WI38 (cell line): ENCODE data around the gene PSME3IP1.

ENCODE experiments used
- H3K4me3 ChIP-seq: 2 replicates; pipeline ENCODE4 v1.5.1; 2011; ENCODE audit warnings: low read depth, mild to moderate bottlenecking, control low read depth, low read length
- TF ChIP-seq, protein P1 (sequence below): IDR thresholded peaks from 2 replicates; pipeline ENCODE4 v1.5.1; 2012; ENCODE audit warnings: low read depth, mild to moderate bottlenecking, control low read depth, low read length

Gene PSME3IP1

DNA sequence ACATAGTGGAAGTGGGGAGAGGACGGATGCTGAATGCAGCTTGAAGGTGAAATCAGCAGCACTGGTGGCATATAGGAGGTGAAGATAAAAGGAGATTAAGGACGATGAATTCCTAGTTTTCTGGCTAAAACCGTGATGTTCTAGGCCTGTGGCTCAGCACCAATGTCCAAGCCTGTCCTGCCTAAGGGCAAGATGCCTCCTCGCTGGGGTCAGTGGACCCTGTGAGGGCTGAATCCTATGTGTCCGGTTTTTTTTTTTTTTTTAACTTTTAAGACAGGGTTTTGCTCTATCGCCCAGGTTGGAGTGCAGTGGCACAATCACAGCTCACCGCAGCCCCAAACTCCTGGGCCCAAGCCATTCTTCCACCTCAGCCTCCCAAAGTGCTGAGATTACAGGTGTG, 80.7 kb downstream of the PSME3IP1 start:
- TF ChIP-seq, protein P1, sequence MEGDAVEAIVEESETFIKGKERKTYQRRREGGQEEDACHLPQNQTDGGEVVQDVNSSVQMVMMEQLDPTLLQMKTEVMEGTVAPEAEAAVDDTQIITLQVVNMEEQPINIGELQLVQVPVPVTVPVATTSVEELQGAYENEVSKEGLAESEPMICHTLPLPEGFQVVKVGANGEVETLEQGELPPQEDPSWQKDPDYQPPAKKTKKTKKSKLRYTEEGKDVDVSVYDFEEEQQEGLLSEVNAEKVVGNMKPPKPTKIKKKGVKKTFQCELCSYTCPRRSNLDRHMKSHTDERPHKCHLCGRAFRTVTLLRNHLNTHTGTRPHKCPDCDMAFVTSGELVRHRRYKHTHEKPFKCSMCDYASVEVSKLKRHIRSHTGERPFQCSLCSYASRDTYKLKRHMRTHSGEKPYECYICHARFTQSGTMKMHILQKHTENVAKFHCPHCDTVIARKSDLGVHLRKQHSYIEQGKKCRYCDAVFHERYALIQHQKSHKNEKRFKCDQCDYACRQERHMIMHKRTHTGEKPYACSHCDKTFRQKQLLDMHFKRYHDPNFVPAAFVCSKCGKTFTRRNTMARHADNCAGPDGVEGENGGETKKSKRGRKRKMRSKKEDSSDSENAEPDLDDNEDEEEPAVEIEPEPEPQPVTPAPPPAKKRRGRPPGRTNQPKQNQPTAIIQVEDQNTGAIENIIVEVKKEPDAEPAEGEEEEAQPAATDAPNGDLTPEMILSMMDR = no peak
- H3K4me3 ChIP-seq = no peak overlapping the region

DNA sequence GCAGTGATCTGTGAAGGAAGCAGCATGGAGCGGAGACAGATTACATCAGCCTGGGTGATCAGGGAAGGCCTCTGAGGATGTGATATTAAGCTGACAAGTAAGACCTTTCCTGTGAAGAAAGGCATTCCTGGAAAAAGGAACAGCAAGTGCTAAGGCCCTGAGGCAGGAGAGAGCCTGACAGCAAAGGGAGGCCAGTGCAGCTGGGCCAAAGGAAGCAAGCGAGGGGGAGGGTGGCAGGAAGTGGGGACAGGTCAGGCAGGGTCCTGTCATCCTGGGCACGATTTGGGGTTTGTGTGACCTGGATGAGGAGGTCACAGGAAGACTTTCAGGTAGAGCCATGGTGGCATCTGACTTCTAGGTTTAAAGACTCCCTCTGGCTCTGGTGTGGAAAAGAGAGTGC, 81.1 kb downstream of the PSME3IP1 start:
- TF ChIP-seq, protein P1 = no peak
- H3K4me3 ChIP-seq = no peak overlapping the region

DNA sequence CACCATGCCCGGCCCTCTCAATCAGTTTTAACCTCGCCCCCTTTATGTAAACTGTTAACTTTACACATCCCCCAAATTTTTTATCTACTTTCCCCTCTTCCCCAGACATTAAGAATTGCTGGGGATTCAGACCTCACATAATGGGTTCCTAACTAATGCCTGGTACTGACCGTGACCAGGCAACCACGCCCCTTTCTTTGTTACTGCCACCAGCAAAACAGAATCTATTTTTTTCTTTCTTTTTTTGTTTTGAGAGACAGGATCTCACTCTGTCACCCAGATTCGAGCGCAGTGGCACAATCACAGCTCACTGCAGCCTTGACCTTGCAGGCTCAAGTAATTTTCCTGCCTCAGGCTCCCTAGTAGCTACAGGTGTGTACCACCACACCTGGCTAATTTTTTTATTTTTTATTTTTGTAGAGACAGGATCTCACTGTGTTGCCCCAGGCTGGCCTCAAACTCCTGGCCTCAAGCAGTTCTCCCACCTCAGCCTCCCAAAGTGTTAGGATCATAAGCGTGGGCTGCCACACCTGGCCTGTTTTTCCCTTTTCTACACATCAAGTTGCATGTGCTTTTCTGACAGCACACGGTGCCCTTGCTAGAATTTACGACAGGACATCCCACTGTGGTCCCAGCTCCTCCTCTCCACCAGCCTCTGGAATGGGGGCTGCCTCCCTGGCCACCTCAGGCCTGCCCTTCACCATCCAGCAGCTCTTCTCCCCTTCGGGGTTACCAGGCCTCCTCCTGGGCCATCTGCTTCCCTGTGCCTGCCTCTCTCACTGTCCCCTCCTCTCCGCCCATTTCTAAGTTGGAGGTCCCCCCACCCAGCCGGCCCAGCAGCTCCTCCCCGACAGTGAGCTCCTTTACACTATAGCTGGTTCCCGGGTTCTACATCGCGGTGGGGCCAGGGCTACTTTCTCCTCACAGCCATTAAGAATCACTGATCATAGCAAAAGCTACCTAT, 82.7 kb downstream of the PSME3IP1 start:
- no peak overlapping the region for H3K4me3 ChIP-seq
- TF ChIP-seq, protein P1 = no peak
